Thoracic aorta (tissue), 2 donors: ENCODE results near the gene APCS. TPM values are rescaled to one million over a fixed set of nuclear protein-coding genes. Genes with fewer than 3 reads are reported as not detected.

Experiments used
- ATAC-seq: fragments of 150-250 bp; one replicate; pipeline ENCODE4 v1.8.0; 2017; ENCODE audit warnings: low read depth; ENCODE audit not compliant: insufficient number of reproducible peaks, low FRiP score
- DNase-seq: peaks from one replicate; pipeline ENCODE4 v3.0.0-alpha.2; 2020; ENCODE audit warnings: low spot score
- H3K27ac ChIP-seq, 2 donors: fragments of 200-600 bp; sonication (generic); 1 replicate in 1 of 2; 2 replicates in 1 of 2; pipeline ENCODE4 v1.5.1; 2016; ENCODE audit warnings: mild to moderate bottlenecking in 2 of 2, moderate library complexity in 2 of 2
- H3K27me3 ChIP-seq: fragments of 200-600 bp; sonication (generic); replicated peaks from 2 replicates; pipeline ENCODE4 v1.6.0; 2016; ENCODE audit warnings: mild to moderate bottlenecking; ENCODE audit not compliant: insufficient read depth
- H3K36me3 ChIP-seq: fragments of 200-600 bp; sonication (generic); one replicate; pipeline ENCODE4 v1.5.1; 2016
- H3K4me1 ChIP-seq, 2 donors: fragments of 200-600 bp; sonication (generic); 1 replicate in 1 of 2; 2 replicates in 1 of 2; pipeline versions ENCODE4 v1.5.1 to v1.6.0; 2016; ENCODE audit warnings: low read depth in 2 of 2, mild to moderate bottlenecking in 1 of 2; ENCODE audit not compliant: control insufficient read depth in 1 of 2
- H3K4me3 ChIP-seq: fragments of 200-600 bp; sonication (generic); 2 replicates; pipeline ENCODE4 v1.5.1; 2016; ENCODE audit warnings: mild to moderate bottlenecking
- H3K9me3 ChIP-seq: fragments of 200-600 bp; sonication (generic); 2 replicates; pipeline ENCODE4 v1.5.1; 2016
- total RNA-seq, 2 donors: library from RNA; depleted of rRNA; stranded (reverse); fragments of >200 nt; gene quantifications; one replicate each; pipeline versions ENCODE4 v1.1.0 to v1.2.3, GENCODE V29; 2016
- TF ChIP-seq, protein P1 (sequence below): fragments of 200-600 bp; sonication (generic); IDR thresholded peaks from one replicate; pipeline ENCODE4 v1.5.1; 2019; ENCODE audit warnings: antibody characterized with exemption

Gene APCS
- total RNA-seq, 2 donors from 2014 or later = not detected

DNA sequence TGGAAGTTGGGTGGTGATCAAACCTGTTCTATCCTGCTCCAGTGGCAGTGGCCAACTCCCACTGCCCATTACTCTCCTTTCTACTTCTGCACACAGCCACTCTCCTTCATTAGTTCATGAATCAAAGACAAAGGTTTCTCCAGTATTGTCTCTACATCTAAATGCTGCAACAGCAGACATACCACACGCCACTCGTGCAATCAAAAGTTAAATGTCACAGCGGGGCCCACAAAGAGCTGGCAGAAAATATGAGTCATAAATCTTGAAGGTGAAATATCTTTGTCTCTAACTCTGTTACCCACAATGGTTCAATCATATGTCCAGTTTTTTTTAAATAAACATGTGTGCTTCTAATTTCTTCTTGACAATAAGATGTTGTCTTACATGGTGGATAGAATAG, 13.3 kb downstream of the APCS start:
- ATAC-seq (no peak), DNase-seq (no peak)
- TF ChIP-seq, protein P1, sequence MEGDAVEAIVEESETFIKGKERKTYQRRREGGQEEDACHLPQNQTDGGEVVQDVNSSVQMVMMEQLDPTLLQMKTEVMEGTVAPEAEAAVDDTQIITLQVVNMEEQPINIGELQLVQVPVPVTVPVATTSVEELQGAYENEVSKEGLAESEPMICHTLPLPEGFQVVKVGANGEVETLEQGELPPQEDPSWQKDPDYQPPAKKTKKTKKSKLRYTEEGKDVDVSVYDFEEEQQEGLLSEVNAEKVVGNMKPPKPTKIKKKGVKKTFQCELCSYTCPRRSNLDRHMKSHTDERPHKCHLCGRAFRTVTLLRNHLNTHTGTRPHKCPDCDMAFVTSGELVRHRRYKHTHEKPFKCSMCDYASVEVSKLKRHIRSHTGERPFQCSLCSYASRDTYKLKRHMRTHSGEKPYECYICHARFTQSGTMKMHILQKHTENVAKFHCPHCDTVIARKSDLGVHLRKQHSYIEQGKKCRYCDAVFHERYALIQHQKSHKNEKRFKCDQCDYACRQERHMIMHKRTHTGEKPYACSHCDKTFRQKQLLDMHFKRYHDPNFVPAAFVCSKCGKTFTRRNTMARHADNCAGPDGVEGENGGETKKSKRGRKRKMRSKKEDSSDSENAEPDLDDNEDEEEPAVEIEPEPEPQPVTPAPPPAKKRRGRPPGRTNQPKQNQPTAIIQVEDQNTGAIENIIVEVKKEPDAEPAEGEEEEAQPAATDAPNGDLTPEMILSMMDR = no peak
- Histone ChIP-seq H3K27me3 (no peaks in the 10 kb centered on the region), H3K4me1 (no peaks in the 10 kb centered on the region), H3K27ac (no peak overlapping the region), H3K36me3 (no peaks in the 10 kb centered on the region), H3K4me3 (no peak overlapping the region), H3K9me3 (no peaks in the 10 kb centered on the region)

DNA sequence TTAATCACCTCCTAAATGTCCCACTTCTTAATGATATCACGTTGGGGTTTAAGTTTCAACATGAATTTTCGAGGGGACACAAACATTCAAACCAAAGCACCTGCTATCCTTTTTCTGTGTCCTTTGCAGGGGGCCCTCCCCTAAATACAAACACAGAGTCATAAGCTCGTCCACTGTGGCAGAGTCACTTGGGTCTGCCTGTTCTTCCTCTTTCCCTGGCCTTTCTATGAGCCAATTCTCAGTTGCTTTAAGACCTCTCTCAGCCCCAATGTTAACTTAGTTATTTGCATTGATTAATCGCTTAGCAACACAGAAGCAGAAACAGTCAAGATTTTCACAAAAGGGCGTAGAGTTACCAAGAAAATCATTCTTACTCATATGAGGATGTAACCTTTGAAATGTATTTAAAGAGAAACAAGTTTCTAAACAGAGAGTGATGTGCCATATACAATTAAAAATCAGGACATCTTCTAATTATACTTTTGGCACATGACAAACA, 14.9 kb downstream of the APCS start:
- Histone ChIP-seq H3K4me3 (no peak overlapping the region), H3K27me3 (no peaks in the 10 kb centered on the region), H3K9me3 (no peaks in the 10 kb centered on the region), H3K36me3 (no peaks in the 10 kb centered on the region), H3K4me1 (no peaks in the 10 kb centered on the region), H3K27ac (no peak overlapping the region)
- TF ChIP-seq, protein P1 = no peak
- DNase-seq (no peak), ATAC-seq (no peak)

DNA sequence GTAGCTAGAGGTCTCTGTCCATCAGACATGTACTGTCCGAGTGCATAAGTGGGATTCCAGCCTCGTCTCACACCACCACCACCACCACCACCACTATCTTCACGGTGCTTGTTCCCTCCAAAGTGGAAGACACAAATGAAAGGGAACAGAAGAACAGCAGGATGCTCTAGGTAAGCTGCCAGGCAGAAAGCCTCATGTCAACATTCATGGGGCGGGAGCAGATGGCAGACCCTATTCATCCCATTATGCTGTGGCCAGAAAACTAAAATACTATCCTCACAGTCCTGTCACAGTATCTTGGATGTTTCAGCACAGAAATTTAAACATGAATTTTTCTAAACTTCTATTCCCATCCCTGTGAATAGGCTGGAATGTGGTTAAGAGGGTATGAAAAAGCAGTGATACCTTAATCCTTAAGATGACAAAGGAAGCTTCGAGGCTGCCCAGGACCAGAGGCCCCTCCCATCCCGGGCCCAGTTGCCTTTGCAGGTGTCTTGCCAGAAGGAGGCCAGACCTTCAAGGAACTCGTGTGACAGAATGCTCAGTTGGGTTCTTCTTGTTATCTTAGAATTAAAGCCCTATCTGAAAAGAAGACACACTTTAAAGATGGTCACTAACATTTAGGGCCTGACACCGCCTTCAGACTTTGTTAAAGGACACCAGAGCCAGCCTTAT, 24.7 kb downstream of the APCS start:
- H3K4me3 ChIP-seq = no peak overlapping the region
- TF ChIP-seq, protein P1 = no peak
- no peaks in the 10 kb centered on the region for H3K27me3 ChIP-seq
- no peaks in the 10 kb centered on the region for H3K9me3 ChIP-seq
- H3K4me1 ChIP-seq = no peaks in the 10 kb centered on the region
- H3K36me3 ChIP-seq = no peaks in the 10 kb centered on the region
- ATAC-seq (no peak), DNase-seq (no peak)
- H3K27ac ChIP-seq = no peak overlapping the region

- DNase-seq (no peak), ATAC-seq (no peak)
- H3K27me3 ChIP-seq = no peaks in the 10 kb centered on the region
- H3K36me3 ChIP-seq = no peaks in the 10 kb centered on the region
- no peaks in the 10 kb centered on the region for H3K4me1 ChIP-seq
- H3K9me3 ChIP-seq = no peaks in the 10 kb centered on the region
- no peak overlapping the region for H3K27ac ChIP-seq
- TF ChIP-seq, protein P1 = no peak
- H3K4me3 ChIP-seq = no peak overlapping the region
Observed at GRCh38 chr1:159632922-159633321, 45.3 kb downstream of the APCS start.

Other genes starting within 250 kb of the APCS start
- not detected for gene OR10J4, start 155.6 kb upstream of the APCS start, total RNA-seq
- gene OR10J1, start 148.1 kb upstream of the APCS start, total RNA-seq = not detected
- not detected for gene OR10J5, start 51.8 kb upstream of the APCS start, total RNA-seq
- gene CRP, start 126.8 kb downstream of the APCS start, total RNA-seq = not detected
- 100 to 1,000 TPM in 1 of 2 donors, 10 to 100 TPM in 1; 48.6 to 111 TPM for gene DUSP23, start 193.1 kb downstream of the APCS start, total RNA-seq
- not detected for gene FCRL6, start 214.5 kb downstream of the APCS start, total RNA-seq
- gene SLAMF8, start 239.0 kb downstream of the APCS start, total RNA-seq = 1 to 10 TPM; 5.6 to 9.9 TPM